Subcutaneous abdominal adipose tissue (tissue), 5 donors: Measurements from ENCODE around the gene NRG3.

Source experiments
- H3K27ac ChIP-seq: one replicate; pipeline ENCODE4 v1.7.0; 2013; ENCODE audit warnings: low read depth, mild to moderate bottlenecking, inconsistent platforms, low read length, moderate library complexity
- H3K27me3 ChIP-seq, 5 donors: one replicate each; pipeline ENCODE4 v1.7.0; 2013; ENCODE audit warnings: low read length in 5 of 5, inconsistent platforms in 1 of 5; ENCODE audit not compliant: control insufficient read depth in 5 of 5, insufficient read depth in 4 of 5
- H3K36me3 ChIP-seq, 5 donors: one replicate each; pipeline ENCODE4 v1.7.0; 2013; ENCODE audit warnings: low read length in 5 of 5; ENCODE audit not compliant: control insufficient read depth in 5 of 5, insufficient read depth in 5 of 5
- H3K4me1 ChIP-seq, 5 donors: one replicate each; pipeline ENCODE4 v1.7.0; 2013; ENCODE audit warnings: low read length in 5 of 5, mild to moderate bottlenecking in 3 of 5, moderate library complexity in 1 of 5; ENCODE audit not compliant: control insufficient read depth in 5 of 5, insufficient read depth in 5 of 5
- H3K4me3 ChIP-seq, 5 donors: one replicate each; pipeline ENCODE4 v1.7.0; 2013; ENCODE audit warnings: low read length in 5 of 5, low read depth in 1 of 5
- H3K9ac ChIP-seq, 5 donors: one replicate each; pipeline ENCODE4 v1.7.0; 2013; ENCODE audit warnings: low read length in 5 of 5, mild to moderate bottlenecking in 4 of 5, moderate library complexity in 3 of 5
- H3K9me3 ChIP-seq, 5 donors: one replicate each; pipeline ENCODE4 v1.7.0; 2013; ENCODE audit warnings: low read length in 5 of 5; ENCODE audit not compliant: control insufficient read depth in 5 of 5
- donor health status: healthy.
- donor health status: healthy.
- donor health status: healthy.
- donor health status: healthy.
- donor health status: healthy.

Gene NRG3

DNA sequence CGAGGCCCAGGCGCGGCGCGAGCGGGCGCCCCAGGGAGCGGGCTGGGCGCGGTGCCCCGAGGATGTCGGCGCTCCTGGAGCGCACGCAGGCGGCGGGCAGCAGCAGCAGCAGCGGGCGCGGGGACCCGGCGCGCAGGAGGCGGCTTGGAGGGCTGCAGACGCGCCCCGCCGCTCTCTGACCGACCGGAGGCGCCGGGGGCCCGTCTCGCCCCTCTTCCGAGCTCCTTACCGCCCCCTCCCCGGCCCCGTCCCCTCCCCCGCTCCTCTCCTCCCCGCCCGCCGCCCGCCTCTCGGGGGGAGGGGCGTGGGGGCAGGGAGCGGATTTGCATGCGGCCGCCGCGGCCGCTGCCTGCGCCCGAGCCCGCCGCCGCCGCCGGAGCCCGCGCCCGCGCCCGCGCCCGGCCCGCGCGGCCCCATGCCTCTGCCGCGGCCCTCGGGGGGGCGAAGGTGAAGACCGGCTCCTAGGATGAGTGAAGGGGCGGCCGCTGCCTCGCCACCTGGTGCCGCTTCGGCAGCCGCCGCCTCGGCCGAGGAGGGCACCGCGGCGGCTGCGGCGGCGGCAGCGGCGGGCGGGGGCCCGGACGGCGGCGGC is at the start of gene NRG3:
Gene NRG3 (plus strand): TSS at position 320 of the 592 bp plus-strand sequence.
- Histone ChIP-seq H3K27me3 (peaks cover 23 to 40% (median 34%) of the 10 kb centered on the region in 5 donors), H3K9me3 (no peaks in the 10 kb centered on the region), H3K36me3 (no peaks in the 10 kb centered on the region), H3K4me3 (peak within 1 kb of the TSS; percentile 26 to 49 (median 44)), H3K27ac (no peak within 1 kb of the TSS), H3K9ac (no peak within 1 kb of the TSS), H3K4me1 (peaks cover 0 to 19% (median 15%) of the 10 kb centered on the region in 5 donors)

DNA sequence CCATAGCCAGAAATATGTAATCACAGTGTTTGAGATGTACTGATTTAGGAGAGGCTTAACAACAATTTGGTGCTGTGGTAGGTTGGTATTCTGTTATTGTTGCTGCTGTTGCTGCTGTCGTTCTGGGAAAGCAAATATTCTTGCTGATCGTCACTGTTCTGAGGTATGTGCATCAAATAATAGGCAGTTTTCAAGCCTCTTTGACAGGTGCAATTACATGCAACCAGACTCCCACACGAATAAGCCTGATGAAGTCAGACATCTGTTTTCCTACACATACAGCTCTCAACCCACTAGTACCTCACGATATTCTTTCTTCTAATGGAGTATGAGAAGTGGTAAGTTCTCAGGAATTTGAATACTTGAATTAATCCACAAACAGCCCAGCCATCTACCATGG is 46.7 kb upstream of the NRG3 start:
- Histone ChIP-seq H3K4me1 (no peaks in the 10 kb centered on the region), H3K4me3 (no peak overlapping the region), H3K9me3 (no peaks in the 10 kb centered on the region), H3K27me3 (no peaks in the 10 kb centered on the region), H3K36me3 (no peaks in the 10 kb centered on the region), H3K27ac (no peak overlapping the region), H3K9ac (no peak overlapping the region)

DNA sequence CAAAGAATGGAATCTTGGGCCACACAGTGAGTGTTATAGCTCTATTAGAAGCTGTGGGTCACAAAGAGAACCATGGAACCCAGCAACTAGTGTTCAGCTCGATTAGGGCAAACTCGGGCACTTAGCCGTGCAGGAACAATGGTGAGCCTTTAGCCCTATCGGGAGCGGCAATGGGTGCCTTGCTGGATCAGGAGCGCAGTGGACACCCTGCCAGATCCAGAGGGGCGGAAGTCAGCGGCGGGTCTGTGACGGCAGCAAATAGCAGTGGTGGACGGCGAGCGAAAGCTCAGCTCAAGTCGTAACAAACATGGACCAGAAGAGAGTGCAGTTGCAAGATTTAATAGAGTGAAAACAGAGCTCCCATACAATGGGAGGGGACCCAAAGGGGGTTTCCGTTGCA is 43.9 kb upstream of the NRG3 start:
- H3K4me1 ChIP-seq = no peaks in the 10 kb centered on the region
- H3K4me3 ChIP-seq = no peak overlapping the region
- H3K9ac ChIP-seq = no peak overlapping the region
- no peaks in the 10 kb centered on the region for H3K9me3 ChIP-seq
- H3K27me3 ChIP-seq = no peaks in the 10 kb centered on the region
- no peak overlapping the region for H3K27ac ChIP-seq
- no peaks in the 10 kb centered on the region for H3K36me3 ChIP-seq

DNA sequence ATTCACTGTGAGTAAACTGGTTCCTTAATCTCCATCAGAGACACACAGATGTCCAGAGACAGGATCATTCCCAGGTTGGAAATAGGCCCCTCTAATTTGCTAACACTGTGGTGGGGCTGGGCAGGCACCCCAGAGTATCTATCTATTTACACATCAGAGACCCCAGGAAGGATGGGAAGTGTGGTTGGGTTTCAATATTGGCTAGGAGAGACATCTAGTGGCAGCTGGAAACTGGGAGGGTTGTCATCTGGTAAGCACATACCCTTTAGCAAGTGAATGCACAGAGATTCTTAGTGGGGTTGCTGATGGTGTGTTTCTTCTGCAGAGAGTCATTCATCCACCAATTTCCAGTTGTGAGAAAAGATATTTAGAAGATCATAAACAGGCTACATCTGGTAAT is 36.0 kb upstream of the NRG3 start:
- Histone ChIP-seq H3K9ac (no peak overlapping the region), H3K36me3 (no peaks in the 10 kb centered on the region), H3K4me3 (no peak overlapping the region), H3K9me3 (no peaks in the 10 kb centered on the region), H3K27ac (no peak overlapping the region), H3K4me1 (no peaks in the 10 kb centered on the region), H3K27me3 (no peaks in the 10 kb centered on the region)

DNA sequence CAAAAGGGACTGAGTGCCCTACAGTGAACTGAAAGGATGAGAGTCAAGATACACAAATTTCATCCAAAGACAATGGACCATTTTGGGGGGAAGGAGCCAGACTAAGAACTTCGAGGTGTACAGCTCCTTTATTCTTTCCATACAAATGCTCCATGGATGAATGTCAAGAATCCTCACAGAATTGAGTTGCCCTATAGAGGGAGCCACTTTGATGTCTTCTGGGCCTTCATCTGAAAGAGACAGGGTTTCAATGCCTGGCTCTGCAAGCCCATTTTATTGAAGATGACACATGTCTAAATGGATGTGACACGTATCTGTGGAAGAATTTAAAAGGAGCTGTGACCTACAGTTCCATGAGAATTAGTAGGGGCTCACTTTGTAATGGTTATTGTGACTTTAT is 32.0 kb upstream of the NRG3 start:
- Histone ChIP-seq H3K36me3 (no peaks in the 10 kb centered on the region), H3K27me3 (no peaks in the 10 kb centered on the region), H3K27ac (no peak overlapping the region), H3K9me3 (no peaks in the 10 kb centered on the region), H3K4me1 (no peaks in the 10 kb centered on the region), H3K4me3 (no peak overlapping the region), H3K9ac (no peak overlapping the region)

DNA sequence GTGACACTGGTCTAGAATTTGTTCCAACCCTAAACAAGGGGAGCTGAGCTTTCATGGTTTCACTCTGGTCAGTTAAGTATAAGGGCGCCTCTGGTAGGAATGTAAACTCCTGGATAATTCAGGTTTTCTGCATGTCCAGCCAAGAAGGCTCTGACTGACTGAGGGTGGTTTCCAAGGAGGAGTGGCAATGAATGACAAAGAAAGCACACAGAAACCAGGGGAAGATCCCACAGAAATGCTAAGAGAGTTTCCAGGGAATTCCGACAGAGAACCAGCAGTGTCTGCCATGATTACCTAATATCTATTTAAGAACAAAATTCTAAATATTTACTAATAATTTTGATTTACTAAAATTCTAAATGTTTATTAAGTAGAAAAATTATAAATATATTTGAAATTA is 27.3 kb upstream of the NRG3 start:
- H3K4me1 ChIP-seq = no peaks in the 10 kb centered on the region
- H3K9ac ChIP-seq = no peak overlapping the region
- H3K36me3 ChIP-seq = no peaks in the 10 kb centered on the region
- no peaks in the 10 kb centered on the region for H3K9me3 ChIP-seq
- H3K27me3 ChIP-seq = no peaks in the 10 kb centered on the region
- no peak overlapping the region for H3K4me3 ChIP-seq
- no peak overlapping the region for H3K27ac ChIP-seq

DNA sequence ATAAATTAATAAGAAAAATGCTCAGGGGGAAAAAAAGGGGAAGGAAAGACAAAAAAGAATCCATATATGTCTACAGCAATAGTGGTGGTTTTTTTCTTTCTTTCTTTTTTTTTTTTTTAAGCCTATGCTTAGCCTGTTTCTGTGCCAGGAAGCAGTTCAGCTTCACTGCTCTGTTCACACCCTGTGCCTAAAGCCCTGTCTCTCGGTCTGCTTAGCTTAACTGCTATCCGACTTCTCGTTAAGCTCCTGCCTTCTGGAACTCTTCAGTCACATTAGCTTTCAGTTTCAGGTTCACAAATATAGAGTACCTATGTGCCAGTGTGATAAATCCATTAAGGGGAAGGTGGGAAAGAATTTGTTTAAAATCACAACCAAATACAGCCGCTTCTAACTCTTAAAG is 26.5 kb upstream of the NRG3 start:
- H3K36me3 ChIP-seq = no peaks in the 10 kb centered on the region
- H3K9ac ChIP-seq = no peak overlapping the region
- no peaks in the 10 kb centered on the region for H3K4me1 ChIP-seq
- H3K27me3 ChIP-seq = no peaks in the 10 kb centered on the region
- H3K9me3 ChIP-seq = no peaks in the 10 kb centered on the region
- no peak overlapping the region for H3K4me3 ChIP-seq
- H3K27ac ChIP-seq = no peak overlapping the region

DNA sequence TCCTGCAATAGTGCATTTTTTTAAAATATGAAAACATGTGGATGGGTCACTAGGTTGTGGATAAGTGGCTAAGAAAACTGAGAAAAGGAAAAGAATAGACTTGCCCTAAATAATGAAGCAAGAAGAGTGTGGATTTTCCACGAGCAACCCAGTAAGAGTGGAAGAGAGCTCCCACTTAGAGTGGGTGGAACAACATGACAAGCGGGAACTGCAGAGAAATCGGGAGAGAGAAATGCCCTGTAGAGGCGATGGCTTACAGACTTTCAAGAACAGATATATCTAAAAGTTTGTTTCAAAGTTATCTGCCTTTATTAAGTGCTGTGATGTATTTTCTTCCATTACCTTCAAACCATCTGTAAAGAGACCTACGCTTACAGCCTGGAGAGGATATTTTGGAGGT is 26.1 kb upstream of the NRG3 start:
- no peaks in the 10 kb centered on the region for H3K27me3 ChIP-seq
- H3K36me3 ChIP-seq = no peaks in the 10 kb centered on the region
- H3K9ac ChIP-seq = no peak overlapping the region
- no peak overlapping the region for H3K27ac ChIP-seq
- no peak overlapping the region for H3K4me3 ChIP-seq
- H3K9me3 ChIP-seq = no peaks in the 10 kb centered on the region
- H3K4me1 ChIP-seq = no peaks in the 10 kb centered on the region

DNA sequence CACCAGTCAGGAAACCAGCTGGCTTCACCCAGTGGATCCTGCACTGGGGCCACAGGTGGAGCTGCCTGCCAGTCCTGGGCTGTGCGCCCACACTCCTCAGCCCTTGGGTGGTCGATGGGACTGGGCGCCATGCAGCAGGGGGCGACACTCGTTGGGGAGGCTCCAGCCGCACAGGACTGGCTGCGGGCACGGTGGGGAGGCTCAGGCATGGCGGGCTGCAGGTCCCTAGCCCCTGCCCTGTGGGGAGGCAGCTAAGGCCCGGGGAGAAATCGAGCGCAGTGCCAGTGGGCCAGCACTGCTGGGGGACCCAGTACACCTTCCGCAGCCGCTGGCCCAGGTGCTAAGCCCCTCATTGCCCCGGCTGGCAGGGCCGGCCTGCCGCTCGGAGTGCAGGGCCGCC is 12.4 kb upstream of the NRG3 start:
- H3K9me3 ChIP-seq = no peaks in the 10 kb centered on the region
- no peak overlapping the region for H3K9ac ChIP-seq
- H3K4me3 ChIP-seq = no peak overlapping the region
- no peaks in the 10 kb centered on the region for H3K36me3 ChIP-seq
- no peaks in the 10 kb centered on the region for H3K27me3 ChIP-seq
- no peaks in the 10 kb centered on the region for H3K4me1 ChIP-seq
- no peak overlapping the region for H3K27ac ChIP-seq

DNA sequence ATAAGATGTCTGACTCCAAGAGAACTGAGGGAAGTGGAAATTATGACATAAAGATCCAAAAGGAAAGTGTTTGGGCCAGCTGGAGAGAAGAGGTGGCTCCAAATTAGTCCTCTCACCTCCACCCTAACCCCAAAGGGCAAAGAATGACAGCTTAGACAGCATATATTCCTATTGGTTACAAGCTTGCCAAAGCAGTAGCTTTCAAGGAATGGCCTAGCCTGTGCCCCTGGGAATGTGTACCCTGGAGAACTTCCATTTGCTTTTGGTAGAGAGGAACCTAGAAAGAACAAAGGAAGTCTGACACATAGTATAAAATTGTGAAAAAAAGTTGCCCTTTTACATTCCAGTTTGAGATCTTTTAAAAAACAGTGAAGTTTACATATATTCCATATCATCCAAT is 11.2 kb upstream of the NRG3 start:
- H3K9ac ChIP-seq = no peak overlapping the region
- H3K4me3 ChIP-seq = no peak overlapping the region
- H3K36me3 ChIP-seq = no peaks in the 10 kb centered on the region
- H3K4me1 ChIP-seq = no peaks in the 10 kb centered on the region
- no peaks in the 10 kb centered on the region for H3K27me3 ChIP-seq
- H3K27ac ChIP-seq = no peak overlapping the region
- no peaks in the 10 kb centered on the region for H3K9me3 ChIP-seq

DNA sequence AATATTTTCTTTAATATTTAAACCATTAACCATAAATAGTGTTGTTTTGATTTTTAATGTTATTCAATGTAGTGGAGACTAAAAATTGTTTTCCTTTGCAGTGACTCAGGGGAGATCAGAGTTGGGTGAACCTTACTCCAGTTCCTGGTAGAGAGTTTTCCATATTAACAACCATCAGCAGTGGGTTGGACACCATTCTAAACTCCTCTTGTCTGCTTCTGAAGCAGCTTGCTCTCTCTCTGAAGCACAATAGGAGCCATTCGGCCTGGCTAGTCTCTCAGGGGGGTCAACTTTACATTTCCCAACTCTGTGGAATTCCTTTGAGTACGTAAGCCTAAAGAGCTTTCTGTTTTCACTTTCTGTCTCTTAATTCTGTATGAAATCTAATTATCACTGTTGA is 9.4 kb upstream of the NRG3 start:
- no peak overlapping the region for H3K4me3 ChIP-seq
- H3K27me3 ChIP-seq = no peaks in the 10 kb centered on the region
- no peaks in the 10 kb centered on the region for H3K4me1 ChIP-seq
- H3K9me3 ChIP-seq = peaks cover 0 to 4% (median 0%) of the 10 kb centered on the region in 5 donors
- no peak overlapping the region for H3K27ac ChIP-seq
- H3K9ac ChIP-seq = no peak overlapping the region
- H3K36me3 ChIP-seq = no peaks in the 10 kb centered on the region
